ENCODE data around the gene RHPN2. TPM values are rescaled to one million over a fixed set of nuclear protein-coding genes. Genes with fewer than 3 reads are reported as not detected.

The RHPN2 gene
- 10 to 100 TPM in 2 of 6 donors, 1 to 10 TPM in 4; 7.6 to 18.9 (median 8.2) TPM for total RNA-seq
- 10 to 100 TPM in 1 of 2 donors, 1 to 10 TPM in 1; 7.5 to 11.4 TPM for polyA plus RNA-seq

DNA sequence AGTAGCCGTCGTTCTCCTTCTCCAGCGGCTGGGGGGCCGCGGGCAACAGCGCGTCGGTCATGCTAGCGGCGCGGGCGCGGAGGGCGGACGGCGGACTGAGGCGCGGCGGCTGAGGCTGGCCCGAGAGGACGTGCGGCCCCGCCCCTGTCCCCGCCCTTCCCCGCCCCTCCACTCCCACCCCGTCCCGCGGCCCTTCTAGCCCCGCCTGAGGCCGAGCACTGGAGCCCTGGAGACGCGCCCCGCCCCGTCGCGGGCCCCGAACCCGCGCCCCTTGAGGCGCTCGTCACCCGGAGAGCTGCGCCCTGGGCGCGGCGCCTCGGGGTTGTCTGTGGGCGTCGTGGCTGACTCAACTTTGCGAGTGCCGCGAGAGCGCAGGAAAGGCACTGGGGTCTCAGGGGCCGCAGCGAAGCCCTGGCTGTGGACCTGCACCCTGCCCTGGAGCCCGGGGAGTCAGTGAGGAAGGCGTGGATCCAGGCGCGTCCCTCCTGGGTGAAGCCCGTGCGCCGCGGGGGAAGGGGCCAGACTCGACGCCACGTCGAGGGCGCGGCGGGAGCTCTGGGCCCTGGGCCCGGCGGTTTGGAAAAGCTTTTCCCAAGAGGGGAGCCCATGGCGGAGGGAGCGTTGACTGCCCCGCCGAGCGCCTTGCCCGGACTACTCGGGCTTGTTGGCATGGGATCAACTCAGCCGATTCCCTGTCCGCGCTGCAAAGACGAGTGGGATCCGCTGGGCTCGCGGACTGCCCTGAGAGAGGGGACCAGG lies at the start of gene RHPN2:
TSS of gene RHPN2 (minus strand) at position 97 of the 759 bp plus-strand sequence. CDS start at position 61, 36 bp downstream.
- intact Hi-C loops (cut with DNase I): no loop called here
- Histone ChIP-seq H3K36me3 (no peaks in the 10 kb centered on the region), H3K27ac (peak within 1 kb of the TSS; percentile 38 to 74 (median 55)), H3K4me1 (no peaks in the 10 kb centered on the region), H3K4me3 (peak within 1 kb of the TSS; percentile 51 to 74 (median 57)), H3K27me3 (no peaks in the 10 kb centered on the region), H3K9me3 (no peaks in the 10 kb centered on the region)
- DNase-seq: peak; percentile 57 to 86 (median 70)
- TF ChIP-seq, protein P1, sequence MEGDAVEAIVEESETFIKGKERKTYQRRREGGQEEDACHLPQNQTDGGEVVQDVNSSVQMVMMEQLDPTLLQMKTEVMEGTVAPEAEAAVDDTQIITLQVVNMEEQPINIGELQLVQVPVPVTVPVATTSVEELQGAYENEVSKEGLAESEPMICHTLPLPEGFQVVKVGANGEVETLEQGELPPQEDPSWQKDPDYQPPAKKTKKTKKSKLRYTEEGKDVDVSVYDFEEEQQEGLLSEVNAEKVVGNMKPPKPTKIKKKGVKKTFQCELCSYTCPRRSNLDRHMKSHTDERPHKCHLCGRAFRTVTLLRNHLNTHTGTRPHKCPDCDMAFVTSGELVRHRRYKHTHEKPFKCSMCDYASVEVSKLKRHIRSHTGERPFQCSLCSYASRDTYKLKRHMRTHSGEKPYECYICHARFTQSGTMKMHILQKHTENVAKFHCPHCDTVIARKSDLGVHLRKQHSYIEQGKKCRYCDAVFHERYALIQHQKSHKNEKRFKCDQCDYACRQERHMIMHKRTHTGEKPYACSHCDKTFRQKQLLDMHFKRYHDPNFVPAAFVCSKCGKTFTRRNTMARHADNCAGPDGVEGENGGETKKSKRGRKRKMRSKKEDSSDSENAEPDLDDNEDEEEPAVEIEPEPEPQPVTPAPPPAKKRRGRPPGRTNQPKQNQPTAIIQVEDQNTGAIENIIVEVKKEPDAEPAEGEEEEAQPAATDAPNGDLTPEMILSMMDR (IDR thresholded peaks at IDR 0.05): no peak
- WGBS, 2 donors: 4 to 5% methylated on average over 53 to 86 of the region's 86 CpGs
- ATAC-seq: peak; percentile 89 to 94 (median 92)
- FAIRE-seq: no peak

DNA sequence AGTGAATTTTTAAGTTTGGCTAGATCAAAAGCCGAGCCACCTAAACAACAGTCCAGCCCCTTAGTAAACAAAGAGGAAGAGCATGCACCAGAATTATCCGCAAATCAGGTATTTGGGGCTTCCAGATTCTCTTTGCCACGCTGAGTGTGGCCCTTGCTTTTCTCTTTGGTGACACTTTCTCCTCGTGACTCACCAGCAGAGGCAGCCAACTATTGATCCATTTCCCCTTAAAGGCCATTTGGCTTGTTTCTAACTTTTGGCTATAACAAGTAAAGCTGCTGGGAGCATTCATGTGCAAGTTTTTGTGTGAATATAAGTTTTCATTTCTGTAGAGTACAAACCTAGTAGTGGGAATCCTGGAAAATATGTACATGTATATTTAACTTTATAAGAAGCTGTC lies 49.6 kb upstream of the RHPN2 start:
- ATAC-seq: peak; percentile 43 to 76 (median 68)
- 38 to 39% methylated on average over 4 of the region's 4 CpGs for WGBS, 2 donors
- TF ChIP-seq, protein P1 (IDR thresholded peaks at IDR 0.05): no peak
- peaks cover 0 to 39% (median 9%) of the 10 kb centered on the region in 3 donors for H3K36me3 ChIP-seq
- no peak overlapping the region for H3K27ac ChIP-seq
- no peaks in the 10 kb centered on the region for H3K9me3 ChIP-seq
- peaks cover 0 to 3% (median 0%) of the 10 kb centered on the region in 3 donors for H3K4me1 ChIP-seq
- no peaks in the 10 kb centered on the region for H3K27me3 ChIP-seq
- peak in 2 of 6 donors; percentile 23 to 31 for DNase-seq
- H3K4me3 ChIP-seq: no peak overlapping the region
- no peak for FAIRE-seq
- intact Hi-C loops (cut with DNase I): no loop called here

DNA sequence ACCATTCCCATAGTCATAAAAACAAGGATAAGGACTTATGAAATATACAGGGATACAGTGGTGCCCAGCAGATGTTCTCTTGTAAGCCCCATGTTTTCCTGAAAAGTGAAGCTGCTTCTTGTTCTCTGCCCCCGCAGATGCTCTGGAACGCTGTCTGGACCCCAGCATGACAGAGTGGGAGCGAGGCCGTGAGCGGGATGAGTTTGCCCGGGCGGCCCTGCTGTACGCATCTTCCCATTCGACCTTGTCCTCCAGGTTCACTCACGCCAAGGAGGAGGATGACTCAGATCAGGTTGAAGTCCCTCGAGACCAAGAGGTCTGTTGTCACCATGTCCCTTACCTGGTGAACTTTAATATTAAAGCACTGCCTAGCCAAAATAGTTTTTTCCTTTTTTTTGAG lies 46.9 kb upstream of the RHPN2 start:
- FAIRE-seq (no peak), ATAC-seq (no peak), DNase-seq (no peak)
- Histone ChIP-seq H3K4me1 (peaks cover 0 to 3% (median 0%) of the 10 kb centered on the region in 3 donors), H3K36me3 (peaks cover 0 to 26% (median 11%) of the 10 kb centered on the region in 3 donors), H3K4me3 (no peak overlapping the region), H3K27me3 (no peaks in the 10 kb centered on the region), H3K9me3 (no peaks in the 10 kb centered on the region), H3K27ac (no peak overlapping the region)
- intact Hi-C loops (cut with DNase I): no loop called here
- WGBS, 2 donors: 96 to 97% methylated on average over 11 of the region's 11 CpGs
- TF ChIP-seq, protein P1 (IDR thresholded peaks at IDR 0.05): no peak

DNA sequence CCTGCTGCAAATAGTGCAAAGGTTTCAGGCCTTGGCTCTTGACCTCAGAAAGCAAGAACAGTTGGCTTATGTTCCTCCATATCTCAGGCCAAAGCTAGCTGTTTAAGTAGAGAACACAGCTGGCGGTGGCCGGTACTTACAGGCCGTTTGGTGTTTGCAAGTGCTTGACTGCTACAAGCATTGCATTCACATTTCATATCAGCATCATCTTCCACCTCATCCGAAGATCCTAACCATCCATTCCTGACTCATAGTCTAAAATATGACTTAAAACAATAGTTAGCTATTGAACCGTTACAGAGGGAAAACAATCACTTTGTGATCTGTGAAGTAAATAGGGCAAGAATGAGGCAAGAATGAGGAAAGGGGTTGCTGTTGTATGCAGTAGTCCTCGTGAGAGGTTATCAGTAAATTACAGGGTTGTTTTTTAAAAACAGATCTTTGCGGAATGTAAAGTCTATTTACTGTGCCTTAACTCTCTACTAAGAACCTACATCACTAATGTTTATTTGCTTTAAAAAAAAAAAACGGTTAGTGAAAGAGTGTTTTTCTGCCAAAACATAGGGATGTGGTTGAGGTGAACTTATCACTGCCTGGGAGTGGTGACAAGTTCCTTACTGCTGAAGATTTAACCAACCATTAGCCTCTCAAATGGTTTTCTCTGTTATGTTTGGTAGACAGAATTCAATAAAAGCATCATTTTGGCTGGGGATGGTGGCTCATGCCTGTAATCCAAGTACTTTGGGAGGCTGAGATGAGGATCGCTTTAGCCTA lies 45.6 kb upstream of the RHPN2 start:
- intact Hi-C loops (cut with DNase I): no loop called here
- no peaks in the 10 kb centered on the region for H3K9me3 ChIP-seq
- ATAC-seq: no peak
- no peak overlapping the region for H3K4me3 ChIP-seq
- FAIRE-seq: no peak
- H3K4me1 ChIP-seq: peaks cover 0 to 3% (median 0%) of the 10 kb centered on the region in 3 donors
- DNase-seq: no peak
- no peaks in the 10 kb centered on the region for H3K27me3 ChIP-seq
- H3K36me3 ChIP-seq: peaks cover 0 to 26% (median 11%) of the 10 kb centered on the region in 3 donors
- TF ChIP-seq, protein P1 (IDR thresholded peaks at IDR 0.05): no peak
- H3K27ac ChIP-seq: no peak overlapping the region
- WGBS, 2 donors: 79 to 83% methylated on average over 9 of the region's 9 CpGs

Measured in pancreas (tissue), 10 donors.